Loucy (cell line): ENCODE measurements around the gene ZBTB11.

Source experiments
- H2AFZ ChIP-seq: fragments of 200-600 bp; sonication (generic); 2 replicates; pipeline ENCODE4 v1.6.0; 2016; ENCODE audit warnings: antibody characterized with exemption, mild to moderate bottlenecking, low read length, moderate library complexity
- H3F3A ChIP-seq: fragments of 200-600 bp; 2 replicates; pipeline ENCODE4 v1.6.0; 2016; ENCODE audit warnings: antibody characterized with exemption, low read depth, mild to moderate bottlenecking
- H3K27me3 ChIP-seq: fragments of 200-600 bp; sonication (generic); 2 replicates; pipeline ENCODE4 v1.6.1; 2014; ENCODE audit warnings: low read length, mild to moderate bottlenecking; ENCODE audit not compliant: insufficient read depth, poor library complexity, severe bottlenecking
- H3K36me3 ChIP-seq: fragments of 200-600 bp; sonication (generic); 2 replicates; pipeline ENCODE4 v1.6.1; 2016; ENCODE audit warnings: low read length; ENCODE audit not compliant: insufficient read depth
- H3K4me1 ChIP-seq: fragments of 200-600 bp; sonication (generic); 2 replicates; pipeline ENCODE4 v1.5.1; 2014; ENCODE audit warnings: low read length, mild to moderate bottlenecking; ENCODE audit not compliant: insufficient read depth, poor library complexity, severe bottlenecking
- H3K4me2 ChIP-seq: fragments of 200-600 bp; sonication (generic); 2 replicates; pipeline ENCODE4 v1.6.0; 2014; ENCODE audit warnings: antibody characterized with exemption, low read length, low read depth, mild to moderate bottlenecking; ENCODE audit not compliant: poor library complexity, severe bottlenecking
- H3K4me3 ChIP-seq: fragments of 200-600 bp; sonication (generic); 2 replicates; pipeline ENCODE4 v1.5.1; 2014; ENCODE audit warnings: low read length, mild to moderate bottlenecking, mixed read lengths; ENCODE audit not compliant: poor library complexity, severe bottlenecking
- H3K79me2 ChIP-seq: fragments of 200-600 bp; sonication (generic); 2 replicates; pipeline ENCODE4 v1.6.1; 2014; ENCODE audit warnings: low read length; ENCODE audit not compliant: insufficient read depth
- H3K9ac ChIP-seq: fragments of 200-600 bp; sonication (generic); 2 replicates; pipeline ENCODE4 v1.6.0; 2014; ENCODE audit warnings: mild to moderate bottlenecking, low read depth, low read length, moderate library complexity; ENCODE audit not compliant: poor library complexity, severe bottlenecking
- H3K9me2 ChIP-seq: fragments of 200-600 bp; sonication (generic); replicated peaks from 2 replicates; pipeline ENCODE4 v1.6.1; 2016; ENCODE audit warnings: low read depth, low read length, mixed read lengths
- H3K9me3 ChIP-seq: fragments of 200-600 bp; sonication (generic); 2 replicates; pipeline ENCODE4 v1.6.1; 2014; ENCODE audit warnings: mild to moderate bottlenecking, antibody characterized with exemption, low read length, low read depth; ENCODE audit not compliant: insufficient read depth
- H4K20me1 ChIP-seq: fragments of 200-600 bp; sonication (generic); 2 replicates; pipeline ENCODE4 v1.6.0; 2014; ENCODE audit warnings: antibody characterized with exemption, low read length, mild to moderate bottlenecking; ENCODE audit not compliant: insufficient read depth, poor library complexity, severe bottlenecking
- CTCF ChIP-seq: fragments of 200-600 bp; sonication (generic); conservative IDR thresholded peaks from 2 replicates; pipeline ENCODE4 v1.5.1; 2014; ENCODE audit warnings: mild to moderate bottlenecking, antibody characterized with exemption, low read length
- EZH2phosphoT487 ChIP-seq: fragments of 200-600 bp; IDR thresholded peaks from 2 replicates; pipeline ENCODE4 v1.6.1; 2018; ENCODE audit warnings: antibody characterized with exemption, mild to moderate bottlenecking, moderate library complexity, borderline replicate concordance

The ZBTB11 gene

GRCh38 chr3:101689286-101689685 lies 12.4 kb upstream of the ZBTB11 start:
- Histone ChIP-seq H3K9ac (no peak overlapping the region), H3K4me2 (no peak overlapping the region)

GRCh38 chr3:101687142-101687931 lies 10.4 kb upstream of the ZBTB11 start:
- Histone ChIP-seq H3F3A (peaks cover 8% of the 10 kb centered on the region; the same call in 1 of the 2 replicates), H3K4me3 (peak overlapping the region; percentile 95)

More at GRCh38 chr3:101689286-101689685, 12.4 kb upstream of the ZBTB11 start:
- Histone ChIP-seq H3K36me3 (peaks cover 9% of the 10 kb centered on the region; the same call in 1 of the 2 replicates), H3K4me3 (no peak overlapping the region), H3K9me3 (no peaks in the 10 kb centered on the region), H3F3A (peaks cover 4% of the 10 kb centered on the region; the same call in 1 of the 2 replicates), H3K4me1 (peaks cover 12% of the 10 kb centered on the region), H3K79me2 (peaks cover 22% of the 10 kb centered on the region), H4K20me1 (peaks cover 19% of the 10 kb centered on the region), H3K9me2 (no peaks in the 10 kb centered on the region), H3K27me3 (peaks cover 6% of the 10 kb centered on the region), H2AFZ (no peak overlapping the region)
- TF ChIP-seq CTCF (no peak), EZH2phosphoT487 (no peak)

GRCh38 chr3:101685870-101686307 lies 9.0 kb upstream of the ZBTB11 start:
- no peak for TF ChIP-seq EZH2phosphoT487
- TF ChIP-seq CTCF, result no peak
- H3F3A ChIP-seq, result peaks cover 11% of the 10 kb centered on the region; the same call in 1 of the 2 replicates
- H3K36me3 ChIP-seq, result peaks cover 41% of the 10 kb centered on the region
- peak overlapping the region; percentile 94 for H3K9ac ChIP-seq
- peak overlapping the region; percentile 95 for H3K4me3 ChIP-seq
- H3K9me3 ChIP-seq, result no peaks in the 10 kb centered on the region
- no peaks in the 10 kb centered on the region for H3K9me2 ChIP-seq
- peaks cover 53% of the 10 kb centered on the region for H4K20me1 ChIP-seq
- H3K4me1 ChIP-seq, result peaks cover 37% of the 10 kb centered on the region
- H3K27me3 ChIP-seq, result peaks cover 6% of the 10 kb centered on the region
- H3K4me2 ChIP-seq, result peak overlapping the region; percentile 100
- peak overlapping the region; percentile 83; the same call in 1 of the 2 replicates for H2AFZ ChIP-seq
- peaks cover 56% of the 10 kb centered on the region for H3K79me2 ChIP-seq

More at GRCh38 chr3:101687142-101687931, 10.4 kb upstream of the ZBTB11 start:
- Histone ChIP-seq H3K79me2 (peaks cover 42% of the 10 kb centered on the region), H2AFZ (peak overlapping the region; percentile 65; the same call in 1 of the 2 replicates), H3K36me3 (peaks cover 26% of the 10 kb centered on the region), H3K27me3 (peaks cover 6% of the 10 kb centered on the region), H4K20me1 (peaks cover 38% of the 10 kb centered on the region), H3K9me2 (no peaks in the 10 kb centered on the region), H3K4me1 (peaks cover 30% of the 10 kb centered on the region), H3K4me2 (peak overlapping the region; percentile 67), H3K9me3 (no peaks in the 10 kb centered on the region), H3K9ac (peak overlapping the region; percentile 65)
- no peak for TF ChIP-seq CTCF
